Measurements from ENCODE around the gene ZBED1.
"Not testable (repeated sequence)": the region's sequence is repeated elsewhere in the genome, so short reads cannot be mapped to it uniquely, and the experiment has no call there.

The ZBED1 gene

GRCh38 chrX:2500803-2501558 is at the start of gene ZBED1, which contains the start of gene DHRSX:
ZBED1 (minus strand) TSS chrX:2500976; CDS start chrX:2490719, 10,257 bp downstream.
DHRSX (minus strand) TSS chrX:2500976; CDS start chrX:2500925, 51 bp downstream.
- no peak for DNase-seq (ENCODE audit: low spot score)

DNA sequence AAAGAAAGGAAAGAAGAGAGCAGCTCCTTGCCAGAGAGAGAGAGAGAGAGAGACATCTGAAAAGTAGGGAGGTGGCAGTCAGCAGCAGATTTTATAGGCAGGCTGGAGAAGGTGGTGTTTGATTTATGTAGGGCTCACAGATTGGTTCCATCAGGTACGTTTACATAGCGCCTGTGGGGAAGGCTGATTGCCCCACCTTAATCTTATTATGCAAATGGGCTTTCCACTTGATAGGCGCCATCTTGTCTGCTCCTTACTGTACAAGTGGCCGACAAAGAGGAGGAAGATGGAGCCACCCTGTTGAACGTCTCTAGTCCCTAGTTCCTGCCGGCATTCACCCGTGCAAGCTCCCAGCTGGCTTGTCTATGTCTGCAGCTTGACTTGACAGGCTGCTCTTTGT is 49.1 kb upstream of the ZBED1 start:
- no peak for DNase-seq (ENCODE audit: low spot score)

DNA sequence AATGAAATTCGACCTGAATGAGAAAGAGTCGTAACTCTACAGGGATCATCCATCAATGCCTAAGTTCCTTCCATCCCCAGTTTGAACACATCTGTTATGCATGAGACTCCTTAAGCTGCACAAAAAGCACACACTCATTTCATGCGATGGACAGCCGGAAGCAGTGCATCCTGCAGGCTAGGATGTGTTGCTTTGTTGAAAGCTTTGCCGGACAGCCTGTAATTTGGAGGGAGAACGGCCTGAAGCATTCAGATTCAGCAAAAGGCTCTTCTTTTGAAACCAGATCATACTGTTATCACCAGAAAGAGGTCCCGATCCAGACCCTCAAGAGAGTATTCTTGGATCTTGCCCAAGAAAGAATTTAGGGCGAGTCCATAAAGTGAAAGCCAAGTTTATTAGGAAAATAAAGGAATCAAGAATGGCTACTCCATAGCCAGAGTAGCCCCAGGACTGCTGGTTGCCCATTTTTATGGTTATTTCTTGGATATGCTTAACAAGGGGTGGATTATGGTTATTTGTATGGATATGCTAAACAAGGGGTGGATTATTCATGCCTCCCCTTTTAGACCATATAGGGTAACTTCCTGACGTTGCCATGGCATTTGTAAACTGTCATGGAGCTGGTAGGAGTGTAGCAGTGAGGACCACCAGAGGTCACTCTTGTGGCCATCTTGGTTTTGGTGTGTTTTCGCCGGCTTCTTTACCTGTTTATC is 48.1 kb upstream of the ZBED1 start:
- DNase-seq (ENCODE audit: low spot score): no peak

DNA sequence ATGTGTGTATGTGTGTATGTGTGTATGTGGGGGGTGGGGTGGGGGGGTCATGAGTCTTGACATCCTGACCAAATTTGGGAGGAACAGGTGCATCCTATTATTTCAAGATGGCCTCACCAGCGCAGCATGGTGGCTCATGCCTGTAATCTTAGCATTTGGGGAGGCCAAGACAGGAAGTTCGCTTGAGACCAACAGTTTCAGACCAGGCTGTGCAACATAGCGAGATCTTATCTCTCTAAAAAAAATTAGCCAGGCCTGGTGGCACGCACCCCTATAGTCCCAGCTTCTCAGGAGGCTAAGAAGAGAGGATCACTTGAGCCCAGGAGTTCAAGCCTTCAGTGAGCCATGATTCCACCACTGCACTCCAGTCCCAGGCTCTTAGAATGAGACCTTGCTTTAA is 47.0 kb upstream of the ZBED1 start:
- DNase-seq (ENCODE audit: low spot score): no peak

GRCh38 chrX:2546496-2546895 is 45.7 kb upstream of the ZBED1 start:
- DNase-seq (ENCODE audit: low spot score): no peak

DNA sequence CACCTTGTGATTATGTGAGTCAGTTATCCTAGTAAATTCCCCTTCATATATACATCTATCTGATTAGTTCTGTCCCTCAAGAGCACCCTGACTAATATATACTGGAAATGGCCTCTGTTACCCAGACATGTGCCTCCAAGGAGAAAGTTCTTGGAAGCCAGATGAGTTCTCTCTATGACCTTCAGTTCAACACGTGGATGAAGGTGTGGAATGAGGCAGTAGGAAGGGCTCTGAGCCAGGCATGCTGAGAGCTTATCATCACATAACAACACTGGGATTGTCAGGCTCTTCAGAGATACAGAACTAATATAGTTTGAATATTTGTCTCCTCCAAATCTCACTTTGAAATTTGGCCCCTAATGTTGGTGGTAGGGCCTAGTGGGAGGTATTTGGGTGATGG is 44.4 kb upstream of the ZBED1 start:
- DNase-seq (ENCODE audit: low spot score): no peak

DNA sequence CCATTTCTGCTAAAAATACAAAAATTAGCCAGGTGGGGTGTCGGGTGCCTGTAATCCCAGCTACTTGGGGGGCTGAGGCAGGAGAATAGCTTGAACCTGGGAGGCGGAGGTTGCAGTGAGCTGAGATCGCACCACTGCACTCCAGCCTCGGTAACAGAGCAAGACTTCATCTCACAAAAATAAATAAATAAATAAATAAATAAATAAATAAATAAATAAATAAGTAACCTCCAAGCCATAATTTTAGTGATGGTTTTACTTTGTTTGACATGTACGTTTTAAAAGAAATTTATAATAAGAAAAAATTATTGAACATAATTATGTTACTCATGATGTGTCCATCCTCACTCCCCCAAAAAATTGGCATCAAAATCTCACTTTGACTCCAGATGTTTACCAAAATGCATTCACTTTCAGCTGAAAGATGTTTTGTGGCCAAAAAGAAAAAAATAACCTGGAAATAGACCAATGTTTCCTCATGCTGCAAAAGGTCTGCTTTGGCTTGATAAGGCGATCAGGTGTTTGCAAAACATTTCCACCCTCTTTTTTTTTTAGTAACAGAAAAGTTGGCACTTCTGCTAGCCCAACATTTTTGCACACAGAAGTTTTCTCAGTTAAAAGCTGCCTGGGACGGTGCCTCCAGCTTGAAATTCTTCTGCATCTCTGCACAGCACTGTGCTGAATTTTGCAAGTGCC is 42.2 kb upstream of the ZBED1 start:
- no peak for DNase-seq (ENCODE audit: low spot score)

GRCh38 chrX:2541603-2542002 is 40.8 kb upstream of the ZBED1 start:
- no peak for DNase-seq (ENCODE audit: low spot score)

DNA sequence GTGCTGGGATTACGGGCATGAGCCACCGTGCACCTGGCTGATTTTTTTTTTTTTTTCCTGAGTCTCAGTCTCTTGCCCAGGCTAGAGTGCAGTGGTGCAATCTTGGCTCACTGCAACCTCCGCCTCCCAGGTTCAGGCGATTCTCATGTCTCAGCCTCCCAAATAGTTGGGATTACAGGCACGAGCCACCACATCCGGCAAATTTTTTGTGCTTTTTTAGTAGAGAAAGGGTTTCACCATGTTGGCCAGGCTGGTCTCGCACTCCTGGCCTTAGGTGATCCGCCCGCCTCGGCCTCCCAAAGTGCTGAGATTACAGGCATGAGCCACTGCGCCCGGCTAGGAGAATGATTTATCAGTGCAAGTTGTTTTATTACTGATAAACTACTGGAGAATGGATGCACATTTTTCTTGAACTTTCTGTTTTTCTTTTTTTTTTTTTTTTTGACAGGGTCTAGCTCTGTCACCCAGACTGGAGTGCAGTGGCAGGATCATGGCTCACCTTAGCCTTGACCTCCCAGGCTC is 39.7 kb upstream of the ZBED1 start:
- DNase-seq (ENCODE audit: low spot score): no peak

DNA sequence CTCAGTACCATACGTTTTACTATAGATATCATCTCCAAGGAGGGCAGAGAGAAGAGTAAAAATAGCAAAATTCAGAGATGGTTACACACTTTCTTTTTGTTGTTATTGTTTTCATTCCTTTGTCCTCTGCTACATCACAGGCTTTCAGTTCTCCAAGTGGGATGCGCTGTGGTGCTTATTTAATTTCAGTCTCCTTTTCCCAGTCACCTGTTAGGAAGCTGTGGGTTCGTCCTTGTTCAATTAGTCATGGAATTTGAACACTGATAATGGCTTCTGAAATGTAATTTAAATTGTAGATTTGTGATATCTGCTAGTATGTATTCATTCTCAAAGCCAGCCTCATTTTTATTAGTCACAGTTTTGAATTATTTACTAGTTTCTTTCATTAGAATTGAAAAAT is 38.8 kb upstream of the ZBED1 start:
- no peak for DNase-seq (ENCODE audit: low spot score)

DNA sequence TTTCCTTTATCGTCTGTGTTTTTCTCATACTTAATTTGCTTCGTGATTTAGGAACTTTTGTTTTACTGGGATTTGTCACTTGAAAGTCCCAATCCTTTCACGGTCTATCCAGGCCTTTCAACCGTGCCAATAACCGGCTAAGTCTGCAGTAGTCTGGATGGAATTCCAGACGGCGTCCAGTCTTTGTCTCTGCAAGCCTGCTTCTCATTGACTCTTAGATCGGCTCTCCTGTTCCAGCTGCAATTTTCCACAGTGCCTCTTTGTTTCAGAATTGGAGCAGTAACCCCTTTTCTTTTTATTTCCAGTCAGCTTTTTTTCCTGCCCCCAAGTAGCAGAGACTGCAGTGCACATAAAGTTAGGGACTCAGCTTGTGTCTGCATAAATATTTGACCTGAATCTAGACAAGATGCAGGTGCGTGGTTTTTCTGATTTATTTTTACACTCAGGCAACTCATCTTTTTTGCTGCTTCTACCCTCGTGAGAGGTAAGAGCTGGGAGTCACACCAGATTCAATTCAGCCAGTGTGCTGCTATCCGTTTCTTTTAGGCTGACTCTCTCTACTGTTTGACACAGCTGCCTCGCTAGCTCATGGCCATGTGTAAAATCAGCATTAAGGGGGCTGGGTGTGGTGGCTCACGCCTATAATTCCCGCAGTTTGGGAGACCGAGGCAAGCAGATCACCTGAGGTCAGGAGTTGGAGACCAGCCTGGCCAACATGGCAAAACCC is 37.4 kb upstream of the ZBED1 start:
- DNase-seq (ENCODE audit: low spot score): peak; percentile 6

GRCh38 chrX:2536974-2537373 is 36.2 kb upstream of the ZBED1 start:
- DNase-seq (ENCODE audit: low spot score): no peak

DNA sequence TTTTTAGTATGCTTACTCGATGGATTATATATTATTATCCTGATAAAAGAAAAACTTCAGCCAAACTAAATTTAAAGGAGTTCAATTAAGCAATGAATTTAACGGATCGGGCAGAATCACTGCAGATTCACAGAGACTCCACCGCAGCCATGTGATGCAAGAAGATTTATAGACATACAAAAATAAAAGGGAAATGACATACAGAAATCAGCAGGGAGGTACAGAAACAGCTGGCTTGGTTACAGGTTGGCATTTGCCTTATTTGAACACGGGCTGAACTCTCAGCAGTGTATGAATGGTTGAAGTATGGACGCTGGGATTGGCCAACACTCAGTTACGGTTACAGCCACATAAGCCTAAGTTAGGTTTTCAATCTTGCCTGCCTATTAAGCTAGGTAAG is 35.4 kb upstream of the ZBED1 start:
- no peak for DNase-seq (ENCODE audit: low spot score)

DNA sequence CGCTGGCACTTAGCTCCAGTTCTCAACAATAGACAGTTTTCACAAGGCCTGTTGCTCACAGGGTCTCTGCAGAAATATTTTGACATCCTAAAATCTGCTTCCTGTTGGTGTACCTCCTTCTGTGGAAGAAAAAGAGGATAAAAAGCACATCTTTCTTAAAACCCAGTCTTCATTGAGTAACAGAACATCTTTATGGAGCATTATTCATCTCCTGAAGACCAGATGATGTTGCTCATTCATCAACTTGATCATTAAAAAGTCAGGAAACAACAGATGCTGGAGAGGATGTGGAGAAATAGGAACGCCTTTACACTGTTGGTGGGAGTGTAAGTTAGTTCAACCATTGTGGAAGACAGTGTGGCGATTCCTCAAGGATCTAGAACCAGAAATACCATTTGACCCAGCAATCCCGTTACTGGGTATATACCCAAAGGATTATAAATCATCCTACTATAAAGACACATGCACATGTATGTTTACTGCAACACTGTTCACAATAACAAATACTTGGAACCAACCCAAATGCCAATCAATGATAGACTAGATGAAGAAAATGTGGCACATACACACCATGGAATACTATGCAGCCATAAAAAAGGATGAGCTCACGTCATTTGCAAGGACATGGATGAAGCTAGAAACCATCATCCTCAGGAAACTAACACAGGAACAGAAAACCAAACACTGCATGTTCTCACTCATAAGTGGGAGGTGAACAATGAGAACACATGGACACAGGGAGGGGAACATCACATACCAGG is 33.7 kb upstream of the ZBED1 start:
- DNase-seq (ENCODE audit: low spot score): not testable (repeated sequence)

- no peak for DNase-seq (ENCODE audit: low spot score)
These were observed 32.6 kb upstream of the ZBED1 start for GRCh38 chrX:2533424-2533823.

DNA sequence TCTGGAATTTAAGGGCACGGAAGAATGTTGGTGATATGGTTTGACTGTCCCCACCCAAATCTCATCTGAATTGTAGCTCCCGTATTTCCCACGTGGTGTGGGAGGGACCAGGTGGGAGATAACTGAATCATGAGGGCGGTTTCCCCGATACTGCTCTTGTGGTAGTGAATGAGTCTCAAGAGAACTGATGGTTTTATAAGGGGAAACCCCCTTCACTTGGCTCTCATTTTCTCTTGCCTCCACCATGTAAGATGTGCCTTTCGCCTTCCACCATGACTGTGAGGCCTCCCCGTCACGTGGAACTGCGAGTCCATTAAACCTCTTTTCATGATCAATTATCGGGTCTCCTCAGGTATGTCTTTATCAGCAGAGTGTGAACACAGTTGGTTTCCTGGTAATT is 25.6 kb upstream of the ZBED1 start:
- no peak for DNase-seq (ENCODE audit: low spot score)

DNA sequence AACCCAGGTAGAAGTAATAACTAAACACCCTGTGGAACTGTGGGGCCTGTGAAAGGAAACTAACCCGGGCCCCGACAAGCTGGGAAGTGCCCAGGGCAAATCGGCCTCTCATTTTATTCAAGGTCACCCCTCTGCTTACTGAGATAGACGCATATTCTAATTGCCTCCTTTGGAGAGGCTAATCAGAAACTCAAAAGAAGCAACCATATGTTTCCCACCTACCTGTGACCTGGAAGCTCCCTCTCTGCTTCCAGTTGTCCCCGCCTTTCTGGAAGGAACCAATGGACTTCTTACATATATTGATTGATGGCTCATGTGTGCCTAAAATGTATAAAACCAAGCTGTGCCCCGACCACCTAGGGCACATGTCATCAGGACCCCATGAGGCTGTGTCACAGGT is 23.1 kb upstream of the ZBED1 start:
- DNase-seq (ENCODE audit: low spot score): no peak

- no peak for DNase-seq (ENCODE audit: low spot score)
These were observed 21.2 kb upstream of the ZBED1 start for GRCh38 chrX:2521927-2522386.

DNA sequence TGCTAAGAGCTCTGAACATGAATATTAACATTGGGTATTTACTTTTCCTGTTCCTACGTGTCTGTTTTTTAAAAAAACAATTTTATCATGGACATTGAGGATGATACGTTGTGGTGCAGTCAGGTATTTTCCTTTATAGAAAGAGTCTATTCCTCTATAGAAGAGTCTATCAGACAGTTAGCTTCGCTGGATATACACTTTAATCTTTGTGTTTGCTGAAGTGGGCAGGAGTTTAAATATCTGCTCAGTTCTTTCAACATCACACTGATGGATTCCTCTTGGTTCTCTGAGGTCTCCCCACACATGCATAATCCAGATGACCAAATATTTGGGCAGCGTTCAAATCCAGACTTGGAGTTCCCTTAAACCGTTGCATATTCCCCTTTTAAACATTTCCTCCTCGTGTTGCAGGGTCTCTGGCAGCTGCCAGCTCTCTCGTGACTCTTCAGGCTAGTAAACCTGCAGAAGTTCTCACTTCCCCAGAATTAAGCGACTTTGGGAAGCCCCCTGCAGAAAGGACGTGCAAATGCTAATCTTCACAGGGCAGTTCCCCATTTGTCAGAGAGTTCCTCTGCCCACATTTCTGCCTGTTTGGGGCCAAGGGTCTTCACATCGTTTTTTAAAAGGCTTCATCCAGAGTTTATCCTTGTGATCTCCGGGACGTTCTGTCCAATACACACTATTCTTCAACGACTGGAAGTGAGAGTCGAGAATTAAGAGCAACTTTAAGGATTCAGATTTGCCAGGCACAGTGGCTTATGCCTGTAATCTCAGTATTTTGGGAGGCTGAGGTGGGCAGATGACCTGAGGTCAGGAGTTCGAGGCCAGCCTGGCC is 20.5 kb upstream of the ZBED1 start:
- DNase-seq (ENCODE audit: low spot score): no peak

DNA sequence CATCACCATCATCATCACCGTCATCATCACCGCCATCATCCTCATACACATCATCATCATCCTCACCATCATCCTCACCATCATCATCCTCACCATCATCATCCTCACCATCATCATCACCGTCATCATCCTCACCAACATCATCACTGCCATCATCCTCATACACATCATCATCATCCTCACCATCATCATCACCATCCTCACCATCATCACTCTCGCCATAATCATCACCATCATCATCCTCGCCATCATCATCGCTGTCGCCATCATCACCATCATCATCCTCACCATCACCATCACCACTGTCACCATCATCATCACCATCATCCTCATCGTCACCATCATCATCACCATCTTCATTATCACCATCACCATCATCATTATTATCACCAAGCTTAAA is 19.8 kb upstream of the ZBED1 start:
- DNase-seq (ENCODE audit: low spot score): no peak

Measured in cerebellar cortex (tissue), 1 donor.